Effector CD4-positive, alpha-beta T cell (primary cell): Measurements from ENCODE around the gene MAS1L. TPM values are rescaled to one million over a fixed set of nuclear protein-coding genes. Genes with fewer than 3 reads are reported as not detected.

ENCODE experiments used
- DNase-seq: peaks from one replicate; pipeline ENCODE4 v3.0.0-alpha.2; 2020
- total RNA-seq: gene quantifications from one replicate; lab custom pipeline; 2026; lab: John Stamatoyannopoulos, UW

The MAS1L gene
- total RNA-seq: not detected

GRCh38 chr6:29487660-29488059 lies at the start of gene MAS1L:
MAS1L (minus strand) TSS chr6:29487956; CDS start chr6:29487902, 54 bp downstream.
- no peak for DNase-seq

DNA sequence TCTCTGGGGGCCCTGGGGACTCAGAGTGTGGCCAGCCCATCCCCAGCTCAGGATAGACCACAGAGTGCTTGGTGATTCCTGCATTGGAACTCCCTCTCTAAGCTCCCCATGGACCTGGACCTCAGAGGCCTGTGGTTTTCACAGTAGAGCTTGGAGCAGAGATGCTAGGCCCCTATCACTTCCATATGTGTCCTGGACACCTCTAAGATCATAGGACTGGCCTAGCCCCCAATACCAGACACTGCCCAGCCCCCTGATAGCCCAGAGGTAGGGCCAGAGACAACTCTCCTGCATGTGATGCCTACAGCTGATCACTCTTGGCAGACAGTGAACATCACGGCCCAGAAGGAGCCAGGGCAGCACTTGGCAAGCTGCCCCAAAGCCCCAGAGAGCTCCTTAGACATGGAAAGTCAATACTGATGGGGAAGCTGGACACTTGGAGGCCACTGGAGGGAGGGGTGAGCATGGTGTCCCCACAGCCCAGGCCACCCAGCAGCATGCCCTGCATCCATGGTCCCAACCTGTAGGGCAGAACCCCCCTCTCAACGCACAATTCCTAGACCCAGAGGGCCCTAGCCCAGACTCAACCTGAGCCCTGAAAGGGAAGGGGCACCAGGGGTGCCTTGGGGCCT lies 44.7 kb upstream of the MAS1L start:
- no peak for DNase-seq

- DNase-seq: no peak
Observed at GRCh38 chr6:29531668-29532067, 43.9 kb upstream of the MAS1L start.

GRCh38 chr6:29530671-29531310 lies 43.0 kb upstream of the MAS1L start:
- no peak for DNase-seq

GRCh38 chr6:29529956-29530355 lies 42.2 kb upstream of the MAS1L start:
- no peak for DNase-seq

DNA sequence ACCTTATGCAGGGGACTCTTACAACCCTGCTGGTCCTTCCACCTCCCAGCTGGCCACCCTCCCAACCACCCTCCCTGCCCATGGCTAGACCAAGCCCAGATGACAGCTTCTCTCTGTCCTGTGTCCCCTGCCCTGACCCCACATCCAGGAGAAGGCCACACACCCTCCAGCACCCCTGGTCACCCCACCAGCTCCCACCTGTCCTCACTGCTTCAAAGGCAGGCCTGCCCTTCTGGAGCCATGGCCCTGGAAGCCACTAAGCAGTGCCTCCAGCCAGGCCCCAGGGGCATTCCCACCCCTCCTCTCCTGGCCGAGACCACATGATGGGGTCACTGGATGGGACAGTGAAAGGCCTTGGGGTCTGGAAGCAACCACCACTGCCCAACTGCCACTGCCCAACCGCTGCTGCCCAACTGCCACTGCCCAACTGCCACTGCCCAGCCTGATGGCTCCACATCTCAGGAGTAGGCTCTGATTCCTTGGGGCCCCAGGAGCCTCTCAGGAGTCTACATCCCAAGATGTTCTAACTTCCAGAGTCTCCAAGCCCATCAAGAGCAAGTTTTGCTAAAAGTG lies 41.3 kb upstream of the MAS1L start:
- no peak for DNase-seq

DNA sequence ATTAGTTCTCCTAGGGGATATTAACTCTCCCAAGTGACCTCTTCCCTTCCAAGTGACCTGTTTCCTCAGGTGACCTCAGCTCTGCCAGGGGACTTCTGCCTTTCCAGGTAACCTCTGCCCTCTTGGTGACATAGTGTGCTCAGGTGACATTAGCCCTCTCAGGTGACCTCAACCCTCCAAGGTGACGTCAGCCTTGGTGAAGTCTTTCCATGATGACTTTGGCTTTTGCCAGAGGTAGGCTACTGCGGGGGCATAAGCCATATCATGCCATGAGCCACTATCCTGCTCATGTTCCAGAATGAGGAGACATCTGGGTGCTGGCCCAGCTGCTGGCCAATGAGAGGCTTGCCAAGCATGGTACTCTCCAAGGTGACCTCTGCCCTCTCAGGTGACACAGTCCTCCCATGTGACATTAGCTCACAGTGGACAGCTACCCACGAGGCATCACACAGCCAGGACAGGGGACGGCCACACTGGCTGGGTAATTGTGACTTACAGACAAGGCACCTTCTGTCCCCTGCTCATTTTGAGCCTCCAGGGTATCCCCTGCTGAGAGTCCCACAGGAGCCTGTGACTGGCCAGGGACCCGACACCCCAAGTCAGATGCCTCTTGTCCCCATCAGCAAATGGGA lies 40.7 kb upstream of the MAS1L start:
- DNase-seq: no peak

- DNase-seq: no peak
Observed at GRCh38 chr6:29527564-29527963, 39.8 kb upstream of the MAS1L start.

DNA sequence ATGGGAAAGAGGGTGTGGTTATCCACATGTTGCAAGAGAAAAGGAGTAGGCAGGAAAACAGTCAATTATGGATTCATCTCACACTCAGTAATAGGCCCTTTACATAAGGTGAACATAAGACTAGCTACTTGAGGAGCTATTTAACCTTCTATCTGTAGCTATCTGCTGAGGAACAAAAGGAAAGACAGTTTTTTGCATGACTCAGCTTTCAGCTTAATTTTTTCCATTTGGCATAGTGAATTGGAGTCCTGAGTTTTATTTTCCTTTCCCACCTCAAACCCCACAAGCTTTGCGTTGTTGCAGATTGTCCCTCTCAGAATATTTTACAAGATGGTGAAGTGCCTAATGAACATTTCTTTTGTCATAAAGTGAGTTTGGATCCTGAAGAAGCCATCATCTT lies 39.4 kb upstream of the MAS1L start:
- DNase-seq: no peak

GRCh38 chr6:29525311-29525639 lies 37.5 kb upstream of the MAS1L start:
- DNase-seq: no peak

- DNase-seq: no peak
Observed at GRCh38 chr6:29524444-29525310, 36.9 kb upstream of the MAS1L start.

DNA sequence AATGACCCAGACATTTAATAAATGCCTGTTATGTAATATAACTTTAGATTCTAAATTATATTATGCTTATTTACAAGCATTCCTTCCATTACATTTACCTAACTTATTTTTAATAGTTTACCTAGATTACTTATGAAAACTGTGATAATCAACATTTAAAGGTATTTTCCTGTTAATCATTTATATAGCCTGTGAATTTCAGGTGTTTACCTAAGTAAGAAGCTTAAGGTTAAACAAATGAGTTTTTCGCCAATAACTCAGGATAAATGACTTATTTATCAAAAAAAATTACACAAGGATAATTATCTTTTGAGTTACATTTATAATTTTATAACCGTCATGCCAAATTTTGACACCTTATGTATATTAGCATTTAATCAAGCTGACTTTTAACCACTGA lies 36.3 kb upstream of the MAS1L start:
- DNase-seq: no peak

DNA sequence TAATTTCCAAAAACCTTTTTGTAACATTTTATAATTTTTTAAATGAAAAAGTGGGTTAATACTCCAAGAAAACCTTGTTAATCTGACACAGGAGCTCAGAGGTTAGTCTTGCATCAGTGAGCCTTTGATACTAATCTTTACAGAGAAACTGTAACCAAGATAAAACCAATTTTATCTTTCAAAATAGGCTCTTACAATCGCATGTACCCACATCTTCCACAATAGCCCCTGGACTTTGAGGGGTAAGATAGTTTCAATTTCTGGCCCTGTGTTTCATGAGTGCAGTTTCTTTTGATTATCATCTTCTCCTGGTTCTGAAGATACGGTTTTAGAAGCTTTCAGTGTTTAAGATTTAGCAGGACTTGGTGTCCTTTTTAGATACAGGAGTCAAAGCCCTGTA lies 34.5 kb upstream of the MAS1L start:
- no peak for DNase-seq

DNA sequence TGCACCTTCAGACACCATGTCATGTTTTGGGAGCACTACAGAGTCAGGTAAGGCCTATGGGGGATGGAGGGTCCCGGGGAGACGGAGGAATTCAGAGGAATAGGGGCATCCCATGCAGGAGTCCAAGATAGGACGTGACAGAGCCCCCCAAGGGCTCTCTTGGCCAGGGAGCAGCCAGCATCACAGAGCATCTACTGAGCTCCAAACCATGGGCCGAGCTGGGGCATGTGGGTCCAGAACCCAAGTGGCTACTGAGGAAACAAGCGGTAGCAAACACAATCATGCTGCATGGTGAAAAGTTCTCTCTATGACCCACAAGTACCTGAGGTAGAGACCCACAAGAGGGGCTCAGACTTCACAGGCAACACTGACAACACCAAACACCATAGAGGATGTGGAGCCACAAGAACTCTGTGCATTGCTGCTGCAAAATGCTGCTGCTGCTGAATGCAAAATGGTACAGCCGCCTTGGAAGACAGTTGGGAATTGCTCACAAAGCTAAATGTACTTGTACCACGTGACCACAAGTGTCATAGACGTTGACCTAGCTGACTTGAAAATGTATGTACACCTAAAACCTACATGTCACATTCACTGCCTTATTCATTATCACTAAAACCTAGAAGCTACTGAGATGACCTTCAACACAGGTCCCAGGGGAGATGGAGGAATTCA lies 33.4 kb upstream of the MAS1L start:
- DNase-seq: no peak

- DNase-seq: no peak
Observed at GRCh38 chr6:29520232-29520631, 32.5 kb upstream of the MAS1L start.

- DNase-seq: no peak
Observed at GRCh38 chr6:29519291-29520010, 31.7 kb upstream of the MAS1L start.

DNA sequence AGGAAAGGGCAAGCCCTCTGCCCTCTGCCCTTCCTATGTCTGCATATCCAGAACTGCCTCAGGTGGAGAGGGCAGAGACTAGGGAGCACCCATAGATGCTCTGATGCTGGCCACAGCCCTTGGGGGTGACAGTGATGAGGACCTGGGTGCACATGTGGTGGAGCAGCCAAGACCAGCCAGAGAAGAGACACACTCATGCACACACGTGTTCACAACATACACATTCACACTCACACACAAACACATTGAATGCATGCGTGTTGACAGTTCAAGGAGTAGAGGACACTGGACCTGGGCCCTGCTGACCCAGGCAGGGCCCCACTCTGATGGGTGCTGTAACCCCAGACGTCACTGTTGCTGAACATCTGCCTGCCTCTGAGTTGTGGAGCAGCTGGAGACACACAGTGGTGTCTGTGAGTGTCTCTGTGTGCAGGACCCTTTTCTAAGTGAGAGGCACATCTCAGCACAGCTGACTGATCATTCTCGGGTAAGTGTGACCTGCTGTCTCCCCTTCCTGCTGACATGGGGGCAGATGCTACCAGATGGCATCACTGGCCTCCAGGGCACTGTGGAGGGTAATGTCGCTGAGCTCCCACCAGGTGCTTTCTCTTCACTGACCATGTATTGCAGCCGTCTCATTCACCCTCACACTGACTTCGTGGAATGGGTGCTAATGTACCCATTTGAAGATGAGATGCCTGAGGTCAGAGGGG lies 30.1 kb upstream of the MAS1L start:
- DNase-seq: no peak

- no peak for DNase-seq
Observed at GRCh38 chr6:29517245-29517644, 29.5 kb upstream of the MAS1L start.

- no peak for DNase-seq
Observed at GRCh38 chr6:29516108-29516507, 28.4 kb upstream of the MAS1L start.

DNA sequence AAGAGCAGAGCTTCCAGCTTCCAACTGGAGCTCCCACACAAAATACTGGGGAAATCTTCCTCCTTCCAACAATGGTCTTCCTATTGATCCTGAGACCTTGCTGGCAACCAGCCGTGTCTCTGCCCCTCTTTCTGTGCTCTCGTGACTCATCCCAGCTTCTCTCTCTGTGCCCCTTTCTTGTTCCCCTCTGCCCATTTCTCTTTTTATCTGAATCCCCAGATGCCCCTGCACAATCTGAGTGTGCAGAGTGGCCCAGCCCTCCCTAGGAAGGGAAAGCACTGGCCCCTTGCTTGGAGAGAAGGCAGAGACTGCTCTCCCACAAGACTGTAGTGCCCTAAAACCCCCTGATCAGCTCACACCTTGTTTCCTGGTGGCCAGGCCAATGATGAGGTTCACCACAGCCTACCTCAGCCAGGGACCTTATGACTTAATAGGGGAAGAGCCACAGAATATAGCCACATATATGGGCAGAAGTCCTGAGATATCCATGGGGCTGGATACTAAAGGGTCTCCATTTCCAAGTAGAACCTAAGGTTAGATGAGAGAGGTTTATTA lies 23.1 kb upstream of the MAS1L start:
- no peak for DNase-seq

DNA sequence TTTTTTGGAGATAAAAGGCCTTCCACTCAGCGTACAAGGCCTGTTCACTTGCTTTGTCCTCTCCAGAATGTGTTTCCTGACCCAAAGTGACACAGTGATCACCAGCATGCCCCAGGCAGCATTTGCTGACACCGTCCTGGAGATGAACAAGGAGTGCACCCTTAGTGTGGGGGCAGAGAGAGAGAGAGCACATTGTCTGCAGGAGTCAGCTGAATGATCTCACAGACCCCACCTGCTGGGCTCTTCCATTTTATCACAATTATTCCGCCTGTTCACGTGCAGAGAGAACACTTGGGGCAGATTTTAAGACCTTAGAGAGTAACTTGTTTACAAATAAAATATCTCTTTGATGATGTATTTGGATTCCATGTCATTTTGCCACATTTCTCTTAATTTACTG lies 22.4 kb upstream of the MAS1L start:
- DNase-seq: no peak
